GM10266 (cell line): ENCODE results near the gene ABHD15.

ENCODE experiments used
- DNase-seq: peaks from one replicate; pipeline ENCODE4 v3.0.0; 2012; ENCODE audit errors: extremely low spot score
- TF ChIP-seq, protein P1 (sequence below): IDR thresholded peaks from 2 replicates; pipeline ENCODE4 v1.5.1; 2012; ENCODE audit warnings: mild to moderate bottlenecking, low read depth; ENCODE audit not compliant: control insufficient read depth, insufficient read depth; ENCODE audit errors: missing control alignments

Gene ABHD15

DNA sequence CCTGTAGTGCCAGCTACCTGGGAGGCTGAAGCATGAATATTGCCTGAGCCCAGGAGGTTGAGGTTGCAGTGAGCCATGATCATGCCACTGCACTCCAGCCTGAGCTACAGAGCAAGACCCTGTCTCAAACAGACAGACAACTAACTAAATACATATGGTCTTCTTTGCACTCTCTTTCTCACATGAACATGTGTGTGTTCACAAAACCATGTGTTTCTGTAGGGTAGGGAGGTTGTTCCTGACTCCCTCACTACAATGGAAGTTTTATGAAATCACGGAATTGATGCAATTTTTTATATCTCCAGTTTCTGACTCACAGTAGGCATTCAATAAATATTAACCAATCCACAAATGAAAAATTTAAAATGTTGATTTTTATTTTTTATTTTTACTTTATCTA, 48.5 kb downstream of the ABHD15 start:
- DNase-seq: no peak
- TF ChIP-seq, protein P1, sequence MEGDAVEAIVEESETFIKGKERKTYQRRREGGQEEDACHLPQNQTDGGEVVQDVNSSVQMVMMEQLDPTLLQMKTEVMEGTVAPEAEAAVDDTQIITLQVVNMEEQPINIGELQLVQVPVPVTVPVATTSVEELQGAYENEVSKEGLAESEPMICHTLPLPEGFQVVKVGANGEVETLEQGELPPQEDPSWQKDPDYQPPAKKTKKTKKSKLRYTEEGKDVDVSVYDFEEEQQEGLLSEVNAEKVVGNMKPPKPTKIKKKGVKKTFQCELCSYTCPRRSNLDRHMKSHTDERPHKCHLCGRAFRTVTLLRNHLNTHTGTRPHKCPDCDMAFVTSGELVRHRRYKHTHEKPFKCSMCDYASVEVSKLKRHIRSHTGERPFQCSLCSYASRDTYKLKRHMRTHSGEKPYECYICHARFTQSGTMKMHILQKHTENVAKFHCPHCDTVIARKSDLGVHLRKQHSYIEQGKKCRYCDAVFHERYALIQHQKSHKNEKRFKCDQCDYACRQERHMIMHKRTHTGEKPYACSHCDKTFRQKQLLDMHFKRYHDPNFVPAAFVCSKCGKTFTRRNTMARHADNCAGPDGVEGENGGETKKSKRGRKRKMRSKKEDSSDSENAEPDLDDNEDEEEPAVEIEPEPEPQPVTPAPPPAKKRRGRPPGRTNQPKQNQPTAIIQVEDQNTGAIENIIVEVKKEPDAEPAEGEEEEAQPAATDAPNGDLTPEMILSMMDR: no peak

DNA sequence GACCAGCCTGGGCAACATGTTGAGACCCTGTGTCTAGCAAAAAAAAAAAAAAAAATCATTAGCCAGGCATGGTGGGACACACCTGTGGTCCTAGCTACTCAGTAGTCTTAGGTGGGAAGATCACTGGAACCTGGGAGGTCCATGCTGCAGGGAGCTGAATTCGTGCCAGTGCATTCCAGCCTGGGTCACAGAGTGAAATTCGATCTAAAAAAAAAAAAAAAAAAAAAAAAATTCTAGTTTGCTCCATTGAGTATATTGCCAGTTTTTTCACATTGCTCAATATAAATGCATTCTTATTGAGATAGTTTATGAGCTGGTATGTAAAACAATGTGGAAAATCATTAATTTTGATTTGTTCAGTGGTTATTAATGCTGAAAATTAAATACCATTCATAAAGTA, 52.0 kb downstream of the ABHD15 start:
- TF ChIP-seq, protein P1: no peak
- DNase-seq: no peak

DNA sequence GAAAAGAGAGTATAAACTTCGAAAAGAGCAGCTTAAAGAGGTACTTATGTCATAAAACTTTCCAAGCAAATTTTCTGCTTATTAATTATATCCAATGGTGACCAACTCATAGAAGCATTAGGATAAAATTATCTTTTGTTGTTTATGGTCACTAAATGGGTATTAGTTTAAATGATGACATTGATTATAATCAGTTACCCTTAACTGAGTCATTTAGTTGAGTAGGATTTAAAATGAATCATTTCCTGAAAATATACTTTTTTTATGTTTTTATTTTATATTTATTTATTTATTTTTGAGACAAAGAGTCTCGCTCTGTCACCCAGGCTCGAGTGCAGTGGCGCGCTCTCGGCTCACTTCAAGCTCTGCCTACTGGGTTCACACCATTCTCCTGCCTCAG, 55.9 kb downstream of the ABHD15 start:
- no peak for DNase-seq

More for the DNA sequence above, 55.9 kb downstream of the ABHD15 start:
- TF ChIP-seq, protein P1: no peak
